Neural progenitor cell (in vitro differentiated cells): ENCODE results near the gene NEUROG3.
"Not testable (repeated sequence)": the region's sequence is repeated elsewhere in the genome, so short reads cannot be mapped to it uniquely, and the experiment has no call there.

Experiments used
- EZH2 ChIP-seq: fragments of 200-600 bp; sonication (generic); IDR thresholded peaks from 2 replicates; pipeline ENCODE4 v1.6.1; 2017; ENCODE audit warnings: antibody characterized with exemption, mild to moderate bottlenecking, moderate library complexity
- EZH2phosphoT487 ChIP-seq: fragments of 200-600 bp; sonication (generic); IDR thresholded peaks from 2 replicates; pipeline ENCODE4 v1.6.1; 2017; ENCODE audit warnings: antibody characterized with exemption
- TF ChIP-seq, protein P1 (sequence below): fragments of 200-600 bp; sonication (generic); IDR thresholded peaks from 2 replicates; pipeline ENCODE4 v1.5.1; 2017; ENCODE audit warnings: antibody characterized with exemption, mild to moderate bottlenecking

- TF ChIP-seq EZH2, EZH2phosphoT487: not testable (repeated sequence)
- TF ChIP-seq, protein P1, sequence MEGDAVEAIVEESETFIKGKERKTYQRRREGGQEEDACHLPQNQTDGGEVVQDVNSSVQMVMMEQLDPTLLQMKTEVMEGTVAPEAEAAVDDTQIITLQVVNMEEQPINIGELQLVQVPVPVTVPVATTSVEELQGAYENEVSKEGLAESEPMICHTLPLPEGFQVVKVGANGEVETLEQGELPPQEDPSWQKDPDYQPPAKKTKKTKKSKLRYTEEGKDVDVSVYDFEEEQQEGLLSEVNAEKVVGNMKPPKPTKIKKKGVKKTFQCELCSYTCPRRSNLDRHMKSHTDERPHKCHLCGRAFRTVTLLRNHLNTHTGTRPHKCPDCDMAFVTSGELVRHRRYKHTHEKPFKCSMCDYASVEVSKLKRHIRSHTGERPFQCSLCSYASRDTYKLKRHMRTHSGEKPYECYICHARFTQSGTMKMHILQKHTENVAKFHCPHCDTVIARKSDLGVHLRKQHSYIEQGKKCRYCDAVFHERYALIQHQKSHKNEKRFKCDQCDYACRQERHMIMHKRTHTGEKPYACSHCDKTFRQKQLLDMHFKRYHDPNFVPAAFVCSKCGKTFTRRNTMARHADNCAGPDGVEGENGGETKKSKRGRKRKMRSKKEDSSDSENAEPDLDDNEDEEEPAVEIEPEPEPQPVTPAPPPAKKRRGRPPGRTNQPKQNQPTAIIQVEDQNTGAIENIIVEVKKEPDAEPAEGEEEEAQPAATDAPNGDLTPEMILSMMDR, result not testable (repeated sequence)
Observed at GRCh38 chr10:69536521-69536920, 36.7 kb downstream of the NEUROG3 start.
